ENCODE results near the gene GSN. TPM values are rescaled to one million over a fixed set of nuclear protein-coding genes. Genes with fewer than 3 reads are reported as not detected.

Gene GSN
- total RNA-seq, 1 experiment from 2014 or later = 68.3 TPM

- TF ChIP-seq, protein P1, sequence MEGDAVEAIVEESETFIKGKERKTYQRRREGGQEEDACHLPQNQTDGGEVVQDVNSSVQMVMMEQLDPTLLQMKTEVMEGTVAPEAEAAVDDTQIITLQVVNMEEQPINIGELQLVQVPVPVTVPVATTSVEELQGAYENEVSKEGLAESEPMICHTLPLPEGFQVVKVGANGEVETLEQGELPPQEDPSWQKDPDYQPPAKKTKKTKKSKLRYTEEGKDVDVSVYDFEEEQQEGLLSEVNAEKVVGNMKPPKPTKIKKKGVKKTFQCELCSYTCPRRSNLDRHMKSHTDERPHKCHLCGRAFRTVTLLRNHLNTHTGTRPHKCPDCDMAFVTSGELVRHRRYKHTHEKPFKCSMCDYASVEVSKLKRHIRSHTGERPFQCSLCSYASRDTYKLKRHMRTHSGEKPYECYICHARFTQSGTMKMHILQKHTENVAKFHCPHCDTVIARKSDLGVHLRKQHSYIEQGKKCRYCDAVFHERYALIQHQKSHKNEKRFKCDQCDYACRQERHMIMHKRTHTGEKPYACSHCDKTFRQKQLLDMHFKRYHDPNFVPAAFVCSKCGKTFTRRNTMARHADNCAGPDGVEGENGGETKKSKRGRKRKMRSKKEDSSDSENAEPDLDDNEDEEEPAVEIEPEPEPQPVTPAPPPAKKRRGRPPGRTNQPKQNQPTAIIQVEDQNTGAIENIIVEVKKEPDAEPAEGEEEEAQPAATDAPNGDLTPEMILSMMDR (IDR thresholded peaks at IDR 0.05; ENCODE audit: unreplicated experiment) = no peak
- no TSS peak for BruUV-seq (replicated peaks)
- intact Hi-C loops (cut with micrococcal nuclease; ENCODE audit: unreplicated experiment) = loop anchor here (5.0 kb wide), 2 partner anchors 35 to 110 kb away; no protein-coding TSS in a partner anchor
- peaks cover 16% of the 10 kb centered on the region for H3K36me3 Mint-ChIP-seq (ENCODE audit: insufficient read depth, unreplicated experiment)
- CTCF ChIA-PET = no interaction called here
- H3K4me1 Mint-ChIP-seq (ENCODE audit: low read depth, unreplicated experiment) = peaks cover 21% of the 10 kb centered on the region
- DNase-seq = no peak
- peak overlapping the region; percentile 78 for H3K27ac Mint-ChIP-seq (ENCODE audit: unreplicated experiment)
- no peaks in the 10 kb centered on the region for H3K27me3 Mint-ChIP-seq (ENCODE audit: unreplicated experiment)
- no peaks in the 10 kb centered on the region for H3K9me3 Mint-ChIP-seq (ENCODE audit: low read depth, unreplicated experiment)
- no peak overlapping the region for H3K4me3 Mint-ChIP-seq (ENCODE audit: low read depth, unreplicated experiment)
Observed at GRCh38 chr9:121322037-121322736, 54.2 kb downstream of the GSN start.

GRCh38 chr9:121322737-121323448 lies 54.9 kb downstream of the GSN start:
- no peaks in the 10 kb centered on the region for H3K27me3 Mint-ChIP-seq (ENCODE audit: unreplicated experiment)
- CTCF ChIA-PET = interaction anchor here (0.7 kb wide), 1 partner anchor 36 kb away, joined by 3 read pairs; no protein-coding TSS in a partner anchor
- peaks cover 16% of the 10 kb centered on the region for H3K36me3 Mint-ChIP-seq (ENCODE audit: insufficient read depth, unreplicated experiment)
- intact Hi-C loops (cut with micrococcal nuclease; ENCODE audit: unreplicated experiment) = loop anchor here (5.0 kb wide), 2 partner anchors 36 to 111 kb away; no protein-coding TSS in a partner anchor
- DNase-seq = no peak
- H3K4me3 Mint-ChIP-seq (ENCODE audit: low read depth, unreplicated experiment) = no peak overlapping the region
- peak overlapping the region; percentile 78 for H3K27ac Mint-ChIP-seq (ENCODE audit: unreplicated experiment)
- TF ChIP-seq, protein P1 (IDR thresholded peaks at IDR 0.05; ENCODE audit: unreplicated experiment) = no peak
- H3K9me3 Mint-ChIP-seq (ENCODE audit: low read depth, unreplicated experiment) = no peaks in the 10 kb centered on the region
- peaks cover 21% of the 10 kb centered on the region for H3K4me1 Mint-ChIP-seq (ENCODE audit: low read depth, unreplicated experiment)
- no TSS peak for BruUV-seq (replicated peaks)

- TF ChIP-seq, protein P1 (IDR thresholded peaks at IDR 0.05; ENCODE audit: unreplicated experiment) = no peak
- H3K27ac Mint-ChIP-seq (ENCODE audit: unreplicated experiment) = no peak overlapping the region
- intact Hi-C loops (cut with micrococcal nuclease; ENCODE audit: unreplicated experiment) = loop anchor here (5.0 kb wide), 2 partner anchors 36 to 111 kb away; no protein-coding TSS in a partner anchor
- H3K27me3 Mint-ChIP-seq (ENCODE audit: unreplicated experiment) = no peaks in the 10 kb centered on the region
- DNase-seq = no peak
- no peaks in the 10 kb centered on the region for H3K9me3 Mint-ChIP-seq (ENCODE audit: low read depth, unreplicated experiment)
- H3K36me3 Mint-ChIP-seq (ENCODE audit: insufficient read depth, unreplicated experiment) = peaks cover 16% of the 10 kb centered on the region
- H3K4me1 Mint-ChIP-seq (ENCODE audit: low read depth, unreplicated experiment) = peaks cover 21% of the 10 kb centered on the region
- BruUV-seq (replicated peaks) = no TSS peak
- CTCF ChIA-PET = no interaction called here
- no peak overlapping the region for H3K4me3 Mint-ChIP-seq (ENCODE audit: low read depth, unreplicated experiment)
Observed at GRCh38 chr9:121323449-121324151, 55.6 kb downstream of the GSN start.

DNA sequence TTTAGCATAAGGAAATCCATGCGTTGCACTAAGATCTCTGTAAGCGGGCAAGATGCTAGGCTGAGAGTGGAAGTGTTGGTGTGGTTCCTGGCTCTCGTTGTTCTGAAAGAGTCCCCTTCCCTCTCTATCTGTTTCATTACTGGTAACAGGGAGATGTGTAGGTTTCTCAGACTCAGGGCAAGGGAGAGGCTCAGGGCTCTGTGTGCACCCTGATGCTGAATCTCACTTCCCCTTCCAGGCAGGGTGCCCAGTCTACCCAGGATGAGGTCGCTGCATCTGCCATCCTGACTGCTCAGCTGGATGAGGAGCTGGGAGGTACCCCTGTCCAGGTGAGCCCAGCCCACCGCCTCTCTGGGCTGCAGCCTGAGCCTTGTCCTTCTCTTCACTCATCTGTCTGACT lies 56.4 kb downstream of the GSN start:
- Mint-ChIP-seq H3K4me1 (ENCODE audit: low read depth, unreplicated experiment) (peaks cover 14% of the 10 kb centered on the region), H3K27ac (ENCODE audit: unreplicated experiment) (no peak overlapping the region)

More for the DNA sequence above, 56.4 kb downstream of the GSN start:
- peaks cover 21% of the 10 kb centered on the region for H3K36me3 Mint-ChIP-seq (ENCODE audit: insufficient read depth, unreplicated experiment)
- no TSS peak for BruUV-seq (replicated peaks)
- no peak for DNase-seq
- CTCF ChIA-PET = no interaction called here
- no peaks in the 10 kb centered on the region for H3K27me3 Mint-ChIP-seq (ENCODE audit: unreplicated experiment)
- H3K4me3 Mint-ChIP-seq (ENCODE audit: low read depth, unreplicated experiment) = no peak overlapping the region
- intact Hi-C loops (cut with micrococcal nuclease; ENCODE audit: unreplicated experiment) = loop anchor here (5.0 kb wide), 2 partner anchors 37 to 112 kb away; no protein-coding TSS in a partner anchor
- TF ChIP-seq, protein P1 (IDR thresholded peaks at IDR 0.05; ENCODE audit: unreplicated experiment) = no peak
- H3K9me3 Mint-ChIP-seq (ENCODE audit: low read depth, unreplicated experiment) = no peaks in the 10 kb centered on the region
